CD4-positive, alpha-beta T cell treated with Interleukin-10 for 1 hour (primary cell): ENCODE data around the gene CDH23.
A peak's percentile ranks its signal among the peaks of the same experiment; 100 is the strongest.

Experiments used
- DNase-seq: peaks from one replicate; pipeline ENCODE4 v3.0.0-alpha.2; 2020

CDH23 gene

DNA sequence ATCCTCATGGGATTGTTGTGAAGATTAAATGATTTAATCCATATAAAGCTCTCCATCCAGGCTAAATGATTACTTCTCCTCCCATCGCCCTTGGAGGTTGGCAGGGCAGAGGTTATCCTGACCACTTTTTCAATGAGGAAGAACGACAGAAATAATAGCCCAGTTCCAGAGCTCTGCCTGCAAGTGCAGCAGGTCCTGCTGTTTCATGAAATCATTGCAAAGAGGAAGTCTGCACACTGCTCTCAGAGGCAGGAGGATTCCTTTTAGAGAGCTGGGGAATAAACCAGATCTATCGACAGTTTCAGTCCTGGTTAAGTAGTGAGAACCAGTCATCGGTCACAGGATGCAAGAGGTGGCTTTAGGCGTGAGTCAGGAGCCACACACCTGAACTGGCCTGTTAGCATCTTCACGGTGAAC lies 25.0 kb upstream of the CDH23 start:
- no peak for DNase-seq

DNA sequence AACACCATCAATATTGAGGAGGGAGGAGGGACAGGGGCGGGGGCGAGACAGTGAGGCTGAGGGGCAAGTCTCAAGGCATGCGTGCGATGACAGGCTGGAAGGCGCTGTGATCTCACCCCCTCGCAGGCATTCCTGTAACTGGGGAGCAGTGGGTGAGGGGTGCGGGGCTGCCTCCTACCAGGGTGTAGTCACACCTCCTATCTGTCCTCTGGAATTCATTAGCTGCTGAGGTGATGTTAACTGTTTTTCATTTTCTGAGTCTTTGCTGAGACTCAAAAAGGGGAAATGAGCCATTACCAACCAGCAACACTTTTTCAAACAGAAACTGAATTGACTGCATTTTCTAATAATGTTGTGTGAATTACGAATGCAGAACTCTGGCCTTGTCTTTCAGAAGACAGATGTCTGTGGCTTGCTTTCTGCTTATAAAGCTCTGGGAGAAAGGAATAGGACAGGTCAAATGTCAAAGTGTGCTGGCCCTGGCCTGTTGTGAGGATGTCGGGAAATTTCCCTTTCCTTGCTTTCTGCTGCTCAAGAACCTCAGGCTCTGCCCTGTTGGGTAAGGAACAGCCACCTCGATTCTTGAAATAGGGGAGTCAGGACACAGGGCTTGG lies 23.7 kb upstream of the CDH23 start:
- no peak for DNase-seq

DNA sequence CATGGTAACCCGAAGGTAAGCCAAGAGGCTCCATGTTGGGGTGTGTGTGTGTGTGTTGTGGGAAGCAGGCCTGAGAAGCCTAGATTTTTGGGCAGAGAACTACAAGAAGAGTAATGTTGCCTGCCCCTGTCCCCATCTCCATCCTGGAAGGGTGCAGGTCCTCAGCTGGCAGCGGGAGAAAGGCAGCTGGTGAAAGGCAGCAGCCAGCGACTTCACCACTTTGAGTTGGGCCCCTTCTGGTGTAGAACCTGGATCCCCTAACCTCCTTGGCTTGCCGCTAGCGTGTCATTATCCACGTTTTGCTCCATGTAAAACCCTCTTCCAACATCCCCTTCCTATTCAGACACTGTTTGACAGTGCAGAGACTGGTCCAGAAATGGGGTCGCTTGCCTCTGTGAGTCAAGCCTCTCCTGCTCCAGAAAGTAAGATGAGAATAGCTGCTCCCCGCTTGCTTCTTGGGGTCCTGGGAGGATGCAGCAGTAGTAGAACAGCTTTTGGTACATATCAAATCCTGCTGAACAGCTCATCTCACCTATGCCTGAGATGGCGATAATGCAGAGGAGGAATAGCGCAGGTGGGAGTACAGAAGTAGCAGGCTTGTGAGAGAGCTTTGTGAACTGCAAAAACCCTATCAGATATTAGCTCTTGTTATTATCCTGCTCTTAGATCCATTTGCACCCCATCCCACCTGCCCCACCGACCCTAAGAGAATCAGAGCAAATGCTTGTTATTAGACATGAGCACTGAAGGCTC lies 22.1 kb upstream of the CDH23 start:
- DNase-seq = no peak

DNA sequence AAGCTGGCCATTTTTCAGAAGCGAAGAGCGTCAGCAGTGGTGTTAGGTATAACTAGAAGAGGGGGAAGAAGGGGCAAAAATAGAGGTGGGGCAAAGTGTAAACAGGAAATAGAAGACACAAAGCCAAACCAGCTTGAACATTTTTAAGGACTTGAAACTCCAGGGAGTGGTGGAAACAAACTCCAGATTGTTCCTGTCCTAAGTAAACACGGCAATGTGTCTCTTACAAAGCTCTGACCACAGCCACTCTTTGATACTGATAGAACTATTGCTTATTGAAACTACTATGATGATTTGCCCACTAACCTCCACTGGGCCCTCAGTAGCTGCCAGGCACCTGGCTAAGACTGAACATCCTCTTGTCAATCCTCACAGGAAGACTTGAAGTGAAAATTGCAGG lies 20.8 kb upstream of the CDH23 start:
- DNase-seq = no peak

DNA sequence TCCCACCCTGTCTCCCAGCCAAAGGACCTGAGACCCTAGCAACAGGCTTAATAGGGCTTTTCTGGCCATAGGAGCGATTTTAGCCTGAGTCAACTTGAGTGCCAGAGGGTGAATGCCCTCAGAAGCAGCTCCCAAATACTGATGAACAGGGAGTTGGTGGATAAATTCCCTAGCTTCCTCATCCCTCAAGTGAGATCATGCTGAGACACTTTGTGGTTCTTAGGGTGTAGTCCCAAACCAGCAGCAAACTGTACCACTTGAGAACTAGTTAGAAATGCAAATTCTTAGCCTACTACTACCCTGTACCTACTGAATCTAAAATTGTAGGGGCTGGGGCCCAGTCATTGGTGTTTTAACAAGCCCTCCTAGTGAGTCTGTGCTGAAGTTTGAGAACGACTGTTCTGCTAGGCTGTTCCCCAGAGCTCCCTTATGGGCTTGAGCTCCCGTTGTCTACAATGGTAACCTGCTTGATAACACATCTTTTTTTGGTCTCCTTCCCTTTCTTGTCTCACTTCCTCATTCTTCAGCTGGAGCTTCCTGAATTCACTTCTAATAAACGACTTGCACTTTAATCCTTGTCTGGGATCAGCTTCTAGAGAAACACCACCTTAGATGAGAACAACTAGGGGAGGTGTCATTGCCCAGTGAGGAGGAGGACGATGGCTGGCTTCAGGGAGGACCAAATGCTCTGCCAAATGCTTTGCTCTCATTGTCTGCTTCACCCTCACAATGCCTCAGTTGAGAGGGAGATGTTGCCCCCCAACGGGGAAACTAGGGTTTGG lies 18.2 kb upstream of the CDH23 start:
- no peak for DNase-seq

DNA sequence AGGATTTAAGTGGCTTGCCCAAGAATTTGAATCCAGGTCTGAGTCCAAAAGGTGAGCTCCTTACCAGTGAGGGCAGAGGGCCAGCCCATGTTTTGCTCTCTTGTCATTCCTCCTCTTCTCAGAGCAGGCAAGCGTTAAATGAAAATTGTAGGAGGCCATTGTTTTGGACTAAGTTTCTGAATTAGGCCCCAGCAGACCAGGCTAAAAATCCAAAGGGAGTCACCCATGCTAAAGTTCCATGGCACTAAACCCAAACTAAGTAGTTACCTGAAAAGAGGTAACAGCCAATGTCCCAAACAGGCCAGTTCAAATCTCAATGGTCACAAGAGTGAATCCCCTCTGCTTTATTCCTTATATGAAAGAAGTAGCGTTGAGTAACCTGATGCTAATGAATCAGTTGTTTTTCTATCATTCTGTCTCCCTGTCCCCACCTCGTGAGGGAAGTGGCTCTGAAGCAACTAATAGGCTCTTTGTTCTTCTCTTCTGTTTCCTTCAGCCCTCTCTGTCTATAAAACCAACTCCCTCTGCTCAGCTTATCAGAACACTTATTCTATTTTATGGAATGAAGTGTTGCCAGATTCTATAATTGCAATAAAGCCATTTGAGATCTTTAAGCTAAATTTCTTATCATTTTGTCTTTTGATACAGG lies 17.5 kb upstream of the CDH23 start:
- no peak for DNase-seq

DNA sequence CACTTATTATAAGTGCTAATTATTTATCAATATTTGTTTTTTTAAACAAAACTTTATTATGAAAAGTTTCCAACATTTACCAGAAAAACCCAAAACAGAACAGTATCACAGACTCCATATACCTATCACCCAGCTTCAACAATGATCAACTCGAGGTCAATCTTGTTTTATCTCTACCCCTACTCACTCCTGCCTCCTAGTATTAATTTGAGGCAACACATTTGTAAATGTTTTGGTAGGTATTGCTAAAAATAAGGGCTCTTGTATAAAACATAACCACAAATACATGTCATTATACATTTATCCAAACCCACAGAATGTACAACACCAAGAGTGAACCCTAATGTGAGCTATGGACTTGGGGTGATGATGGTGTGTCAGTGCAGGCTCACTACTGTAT lies 15.9 kb upstream of the CDH23 start:
- DNase-seq = no peak

DNA sequence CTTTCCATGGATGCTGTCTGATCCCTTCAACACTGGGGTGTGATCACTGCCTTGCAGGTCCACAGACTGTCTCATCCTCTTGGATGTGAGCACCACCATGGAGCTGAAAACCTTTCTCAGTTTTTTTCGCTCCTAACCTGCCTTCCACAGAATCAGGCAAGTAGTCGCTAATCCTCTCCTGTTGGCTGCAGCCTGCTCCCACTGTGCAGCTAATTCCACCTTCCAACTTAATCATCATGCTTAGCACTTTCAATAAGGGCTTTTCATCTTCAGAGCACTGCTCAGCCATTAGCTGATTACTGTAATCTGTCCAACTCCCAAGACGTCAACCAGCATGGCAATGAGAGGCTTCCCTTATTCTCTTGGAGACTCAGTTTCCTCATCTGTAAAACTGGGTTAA lies 15.1 kb upstream of the CDH23 start:
- DNase-seq = no peak

DNA sequence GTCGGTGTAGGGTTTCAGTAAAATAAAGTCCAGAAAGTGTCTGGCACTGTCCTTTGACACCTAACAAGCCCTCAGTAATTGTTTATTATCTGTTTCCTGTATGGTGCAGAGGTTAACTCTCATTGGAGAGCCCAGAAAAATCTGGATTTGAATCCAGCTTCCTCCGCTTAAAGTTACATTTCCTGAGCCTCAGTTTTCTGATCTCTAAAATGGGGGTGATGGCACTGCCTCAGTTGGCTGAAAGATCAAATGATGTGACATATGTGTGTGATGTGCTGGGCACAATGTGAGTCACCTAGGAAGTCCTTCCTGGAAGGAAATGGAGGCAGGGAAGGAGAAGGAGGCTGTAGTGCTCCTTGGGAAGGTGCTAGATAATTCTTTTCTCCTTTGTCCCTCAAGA lies 14.7 kb upstream of the CDH23 start:
- DNase-seq = no peak

DNA sequence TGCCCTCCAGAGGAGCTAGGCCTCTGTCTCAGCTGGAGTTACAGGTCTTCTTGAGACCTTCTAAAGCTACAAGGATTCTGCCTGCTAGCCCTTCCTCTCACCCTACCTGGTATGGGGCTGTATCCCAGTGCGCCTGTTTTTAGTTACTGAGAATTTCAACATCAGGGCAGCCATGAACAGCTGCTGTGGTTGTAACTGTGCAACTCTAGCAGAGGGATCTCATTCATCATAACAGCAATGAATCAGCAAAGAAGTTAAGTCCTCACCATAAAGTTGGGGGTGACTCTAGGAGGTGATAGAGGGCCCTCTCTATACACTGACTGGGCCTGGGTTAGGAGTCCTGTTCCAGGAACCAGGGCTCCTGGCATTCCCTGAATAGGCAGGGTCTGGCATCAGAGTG lies 14.0 kb upstream of the CDH23 start:
- no peak for DNase-seq

DNA sequence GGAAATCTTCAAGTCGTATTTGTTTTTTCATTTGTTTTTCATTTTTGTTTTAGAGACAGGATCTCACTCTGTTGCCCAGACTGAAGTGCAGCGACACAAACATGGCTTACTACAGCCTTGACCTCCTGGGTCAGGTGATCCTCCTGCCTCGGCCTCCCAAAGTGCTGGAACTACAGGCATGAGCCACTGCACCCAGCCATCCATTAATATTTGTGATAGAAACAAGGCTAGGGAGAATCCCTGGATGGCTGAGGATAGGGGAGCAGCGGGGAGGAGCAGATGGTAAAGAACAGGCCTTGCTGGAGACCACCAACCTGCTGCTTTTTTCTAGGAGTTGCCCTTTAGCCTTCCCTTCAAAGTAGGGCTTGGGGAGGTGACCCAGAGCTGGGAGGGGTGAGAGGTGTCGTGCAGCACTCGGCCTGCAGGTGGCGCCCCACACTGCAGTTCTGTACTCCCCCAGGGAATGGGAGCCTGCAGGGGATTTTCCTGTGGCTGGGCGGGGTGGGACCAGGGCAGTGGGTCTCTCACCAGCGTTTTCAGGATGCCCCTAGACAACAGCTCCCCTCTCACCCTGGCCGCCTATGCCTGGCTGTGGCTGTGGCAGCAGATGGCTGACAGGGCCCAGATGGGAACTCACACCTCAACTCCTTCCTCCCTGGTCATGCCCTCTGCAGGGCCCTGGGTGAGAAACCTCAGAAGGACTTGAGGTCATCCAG lies 12.6 kb upstream of the CDH23 start:
- peak; percentile 72 for DNase-seq

DNA sequence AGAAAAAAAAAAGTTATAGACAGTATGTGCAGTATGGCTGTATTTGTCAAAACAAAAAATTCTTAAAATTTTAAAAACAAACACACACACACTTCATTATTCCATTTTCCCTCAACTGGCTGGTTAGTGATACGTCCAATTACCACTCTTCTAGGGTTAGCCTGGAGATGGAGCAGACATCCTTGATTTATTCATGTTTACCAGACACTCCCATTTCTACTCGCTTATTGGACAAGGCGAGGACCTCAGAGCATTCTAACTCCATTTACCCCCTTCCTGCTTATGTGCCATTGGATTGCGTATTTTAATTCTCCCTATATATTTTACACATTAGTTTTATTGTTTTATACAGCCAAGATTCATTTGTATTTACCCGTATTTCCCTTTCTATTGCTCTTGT lies 8.5 kb upstream of the CDH23 start:
- DNase-seq = no peak

DNA sequence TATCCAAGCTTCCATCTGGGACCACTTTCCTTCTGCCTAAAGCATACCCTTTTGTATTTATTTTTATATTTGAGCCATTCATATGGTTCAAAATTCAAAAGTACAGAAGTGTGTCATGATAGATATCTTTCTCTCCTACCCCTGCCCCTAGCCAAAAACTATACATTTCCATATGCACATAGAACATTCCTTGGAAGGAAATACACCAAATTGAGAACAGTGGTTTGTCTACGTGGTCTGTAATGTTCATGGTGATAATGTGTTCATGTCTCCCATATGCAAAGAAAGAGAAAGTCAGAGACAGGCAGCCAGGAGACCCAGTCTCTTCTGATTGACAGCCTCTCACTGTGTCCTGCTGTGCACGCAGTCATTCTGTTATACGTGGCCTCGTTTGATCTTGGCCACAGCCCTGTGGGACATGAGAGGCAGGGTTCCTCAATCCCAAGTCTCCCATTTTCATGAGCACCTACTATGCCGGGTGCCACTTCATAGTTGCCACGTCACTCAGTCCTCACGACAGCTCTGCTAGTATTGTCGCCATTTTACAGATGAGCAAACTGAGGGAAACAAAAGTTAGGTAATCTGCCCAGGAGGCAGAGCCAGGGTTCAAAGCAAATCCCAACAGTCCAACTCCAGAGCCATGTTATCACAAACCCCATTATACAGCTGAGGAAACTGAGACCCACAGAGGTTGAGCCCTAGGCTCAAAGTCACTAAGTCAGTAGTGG lies 8.0 kb upstream of the CDH23 start:
- no peak for DNase-seq

DNA sequence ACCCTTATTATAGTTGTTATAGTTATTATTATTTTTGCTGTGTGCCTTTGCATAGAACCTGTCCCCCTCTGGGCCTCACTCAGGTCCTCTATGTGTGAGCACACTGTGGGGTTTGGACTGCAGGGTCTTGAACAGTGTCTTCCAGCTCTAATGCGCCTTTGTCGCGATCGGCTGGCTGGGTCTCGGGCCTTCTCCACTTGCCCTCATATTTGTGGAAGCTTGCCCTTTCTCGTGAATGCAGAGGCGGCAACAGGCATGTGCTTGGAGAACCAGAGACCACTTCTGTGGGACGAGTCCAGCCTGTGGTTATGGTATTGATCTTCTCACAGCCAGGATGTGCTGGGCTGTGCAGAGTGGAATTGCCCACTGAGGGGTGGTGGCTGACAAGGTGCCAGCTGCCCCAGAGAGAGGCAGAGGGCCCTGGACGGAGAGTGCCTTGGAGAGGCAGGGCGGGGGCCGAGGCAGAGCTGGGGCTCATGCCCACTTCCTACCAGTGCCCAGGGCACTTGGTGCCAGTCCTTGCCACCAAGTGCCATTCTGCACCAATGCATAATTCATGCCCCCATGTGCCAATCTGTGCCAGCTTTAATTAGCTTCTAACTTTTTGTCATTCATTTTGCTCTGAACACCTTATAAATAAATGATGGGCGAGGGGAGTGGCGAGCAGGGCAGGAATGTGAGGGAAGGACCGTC lies 6.8 kb upstream of the CDH23 start:
- DNase-seq = no peak

DNA sequence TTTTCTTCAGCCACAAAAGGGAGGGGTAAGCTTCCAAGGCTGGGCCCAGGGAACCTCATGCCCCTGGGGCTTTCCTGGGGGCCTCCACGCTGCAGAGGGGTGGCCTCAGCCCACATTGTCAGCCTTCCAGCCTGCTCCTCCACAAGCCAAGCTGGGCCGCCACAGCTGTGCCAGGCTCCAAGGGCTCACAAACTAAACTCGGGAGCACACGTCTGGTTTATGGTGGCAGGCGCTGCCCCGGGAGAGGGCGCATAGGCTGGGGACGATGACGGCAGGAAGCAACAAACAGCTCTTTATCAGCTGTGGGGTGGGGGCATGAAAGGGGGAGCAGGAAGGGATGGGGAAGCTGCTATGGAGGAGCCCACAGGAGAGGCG lies 6.3 kb upstream of the CDH23 start:
- no peak for DNase-seq

DNA sequence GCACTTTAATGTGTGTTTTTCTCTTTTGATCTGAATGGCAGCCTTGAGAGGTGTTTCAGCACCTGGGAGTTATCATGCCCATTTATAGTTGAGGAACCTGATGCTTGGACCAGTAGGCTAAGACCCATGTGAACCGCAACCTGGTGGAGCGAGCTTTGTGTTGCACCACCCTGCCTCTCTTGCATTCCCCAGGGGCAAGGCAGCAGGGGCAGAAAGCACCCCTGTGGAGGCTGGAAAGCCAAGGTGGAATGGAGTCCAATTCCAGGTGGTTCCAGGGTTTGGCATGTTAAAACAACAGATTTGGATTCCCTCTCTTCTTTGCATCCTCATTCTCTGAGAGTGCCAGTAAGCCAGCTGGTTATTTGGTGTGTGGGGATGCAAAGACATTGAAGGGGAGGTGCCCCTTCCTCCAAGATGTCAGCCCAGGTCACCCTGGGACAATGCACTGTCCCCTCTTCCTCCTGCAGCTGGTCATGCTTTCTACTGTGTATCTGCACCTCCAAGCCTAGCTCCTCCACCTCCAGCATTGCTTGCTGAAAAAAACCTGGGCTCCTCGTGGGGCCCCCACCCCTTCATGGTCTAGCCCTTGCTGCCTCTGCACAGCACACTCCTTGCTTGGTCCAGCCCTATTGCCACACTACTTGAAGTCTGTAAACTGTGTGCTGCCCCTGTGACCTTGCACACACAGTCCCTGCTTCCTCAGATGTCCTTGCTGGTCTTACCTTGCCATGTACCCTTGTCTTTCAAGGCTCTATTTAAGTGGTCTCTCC lies 5.6 kb upstream of the CDH23 start:
- DNase-seq = no peak

DNA sequence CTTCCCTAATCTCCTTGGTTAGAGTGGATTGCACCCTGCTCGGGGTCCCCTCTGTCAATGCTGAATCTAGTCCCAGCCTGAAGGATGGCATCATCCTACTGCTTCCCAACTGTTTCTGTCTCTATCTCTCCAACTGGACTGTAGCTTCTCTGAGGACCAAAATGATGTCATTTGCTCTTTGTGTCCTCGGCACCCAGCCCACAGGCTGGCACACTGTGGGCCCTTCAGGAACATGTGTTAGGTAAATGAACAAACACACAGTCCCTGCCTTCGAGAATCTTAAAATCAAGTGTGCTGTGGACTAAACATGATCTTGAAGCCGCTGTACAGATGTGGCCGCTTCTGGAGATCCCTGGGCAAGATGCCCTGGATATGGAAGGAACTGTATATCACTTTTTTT lies 5.0 kb upstream of the CDH23 start:
- no peak for DNase-seq

DNA sequence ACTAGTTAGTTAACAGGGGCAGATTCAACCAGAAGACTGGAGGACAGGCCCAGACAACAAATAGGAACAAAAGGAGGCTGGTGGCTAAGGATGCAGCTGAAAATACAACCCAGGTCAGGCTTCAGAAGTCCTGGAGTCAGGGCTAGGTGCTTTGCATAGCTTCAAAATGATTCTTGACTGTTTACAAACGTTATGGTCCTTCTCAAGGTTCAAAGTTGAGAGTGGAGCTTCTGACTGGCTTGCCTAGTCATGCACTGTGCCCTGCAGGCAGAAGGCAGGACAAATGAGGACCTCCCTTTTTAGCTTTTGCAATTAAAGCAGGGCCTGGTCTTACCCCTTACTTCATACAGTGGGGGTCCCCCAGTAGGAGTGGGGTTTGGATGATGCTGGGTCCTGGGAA lies 4.4 kb upstream of the CDH23 start:
- DNase-seq = no peak

DNA sequence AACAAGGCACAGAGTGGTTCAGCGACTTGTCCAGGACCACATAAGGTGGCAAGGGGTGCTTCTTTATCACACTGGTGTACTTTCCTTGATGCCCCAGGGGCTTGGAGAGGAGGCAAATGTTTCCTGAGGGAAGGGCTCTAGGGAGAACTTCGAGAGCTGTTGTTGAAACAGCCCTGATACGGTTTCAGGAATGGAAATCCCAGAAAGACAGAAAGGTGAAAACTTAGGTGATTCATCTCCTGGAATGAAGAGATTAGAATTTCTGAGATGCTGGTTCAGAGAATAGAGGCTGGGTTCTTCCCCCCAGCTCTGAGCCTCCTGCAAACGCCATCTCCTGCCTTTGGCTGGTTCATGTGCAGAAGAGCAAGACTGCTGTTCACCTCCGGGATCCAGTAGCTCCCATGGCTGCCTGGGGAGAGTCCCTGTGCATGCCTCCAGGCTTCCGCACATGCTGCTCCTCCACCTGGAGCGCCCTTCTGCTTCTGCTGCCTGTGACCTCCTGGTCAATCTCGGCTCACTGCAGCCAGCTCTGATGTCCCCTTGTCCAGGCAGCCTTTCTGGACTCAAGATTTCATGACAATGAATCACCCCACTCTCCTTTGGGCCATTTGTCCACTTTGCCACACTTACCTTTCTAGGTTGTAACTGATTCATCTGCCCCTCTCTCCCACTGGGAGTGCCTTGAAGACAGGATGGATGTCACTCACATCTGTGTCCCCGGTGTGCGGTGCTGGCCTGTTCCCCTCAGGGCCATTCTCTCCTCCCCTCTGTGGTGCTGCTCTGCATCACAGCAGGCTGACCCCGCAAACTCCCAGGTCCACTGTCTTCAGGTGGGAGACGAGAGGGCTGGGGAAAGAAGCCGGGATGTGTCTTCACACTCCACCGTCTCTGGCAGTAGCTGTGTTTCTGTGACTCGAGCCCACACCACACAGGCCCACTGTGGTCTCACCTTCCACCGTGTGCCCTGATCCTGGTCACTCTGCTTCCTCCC lies 3.6 kb upstream of the CDH23 start:
- DNase-seq = no peak
